Vagina (tissue), 2 donors: ENCODE data around the gene GABARAP.

Source experiments
- CTCF ChIP-seq, 3 experiments: fragments of 450-650 bp in 2 of 3; fragments of 200-600 bp in 1 of 3; sonication (generic) in 1 of 3; IDR thresholded peaks; one replicate each; pipeline ENCODE4 v1.5.1; 2017 to 2019; ENCODE audit warnings: antibody characterized with exemption in 3 of 3, mild to moderate bottlenecking in 2 of 3, moderate library complexity in 2 of 3
- POLR2A ChIP-seq, 2 donors: fragments of 450-650 bp; IDR thresholded peaks; one replicate each; pipeline ENCODE4 v1.6.1; 2017; ENCODE audit warnings: antibody characterized with exemption in 2 of 2, mild to moderate bottlenecking in 2 of 2, moderate library complexity in 2 of 2

- no peak for TF ChIP-seq POLR2A (IDR thresholded peaks at IDR 0.05)
- no peak for TF ChIP-seq CTCF (IDR thresholded peaks at IDR 0.05)
These were observed 36.7 kb downstream of the GABARAP start for GRCh38 chr17:7205561-7205960.
